Measurements from ENCODE around the gene DGKI.

DGKI gene

GRCh38 chr7:137818036-137818435 is 28.7 kb downstream of the DGKI start:
- H3K27me3 ChIP-seq (ENCODE audit: insufficient read depth, low read depth) = no peaks in the 10 kb centered on the region
- no peaks in the 10 kb centered on the region for H3K79me2 ChIP-seq (ENCODE audit: insufficient read depth, low read depth)
- H3K4me3 ChIP-seq (IDR thresholded peaks at IDR 0.05; ENCODE audit: insufficient read depth, low read depth, low read length) = no peak overlapping the region
- H4K20me1 ChIP-seq (ENCODE audit: insufficient read depth) = no peaks in the 10 kb centered on the region
- no peaks in the 10 kb centered on the region for H3K36me3 ChIP-seq (ENCODE audit: insufficient read depth)
- H3K4me2 ChIP-seq = no peak overlapping the region
- no peak overlapping the region for H3K9ac ChIP-seq
- TF ChIP-seq CTCF (conservative IDR thresholded peaks at IDR 0.05; ENCODE audit: low read depth, low read length) = no peak
- no peak overlapping the region for H2AFZ ChIP-seq (ENCODE audit: low read depth)
- H3K4me1 ChIP-seq (ENCODE audit: low read depth, poor library complexity, severe bottlenecking) = no peaks in the 10 kb centered on the region
- no peak overlapping the region for H3K27ac ChIP-seq

GRCh38 chr7:137816696-137817320 is 30.0 kb downstream of the DGKI start:
- H4K20me1 ChIP-seq (ENCODE audit: insufficient read depth) = no peaks in the 10 kb centered on the region
- no peak overlapping the region for H3K4me3 ChIP-seq (IDR thresholded peaks at IDR 0.05; ENCODE audit: insufficient read depth, low read depth, low read length)
- H3K9ac ChIP-seq = no peak overlapping the region
- H3K27me3 ChIP-seq (ENCODE audit: insufficient read depth, low read depth) = no peaks in the 10 kb centered on the region
- H3K79me2 ChIP-seq (ENCODE audit: insufficient read depth, low read depth) = no peaks in the 10 kb centered on the region
- TF ChIP-seq CTCF (conservative IDR thresholded peaks at IDR 0.05; ENCODE audit: low read depth, low read length) = 0 out of 2 replicates have a peak, but pooled peaks have one; percentile 16
- no peak overlapping the region for H3K27ac ChIP-seq
- no peaks in the 10 kb centered on the region for H3K4me1 ChIP-seq (ENCODE audit: low read depth, poor library complexity, severe bottlenecking)
- H2AFZ ChIP-seq (ENCODE audit: low read depth) = no peak overlapping the region
- no peak overlapping the region for H3K4me2 ChIP-seq
- H3K36me3 ChIP-seq (ENCODE audit: insufficient read depth) = no peaks in the 10 kb centered on the region

DNA sequence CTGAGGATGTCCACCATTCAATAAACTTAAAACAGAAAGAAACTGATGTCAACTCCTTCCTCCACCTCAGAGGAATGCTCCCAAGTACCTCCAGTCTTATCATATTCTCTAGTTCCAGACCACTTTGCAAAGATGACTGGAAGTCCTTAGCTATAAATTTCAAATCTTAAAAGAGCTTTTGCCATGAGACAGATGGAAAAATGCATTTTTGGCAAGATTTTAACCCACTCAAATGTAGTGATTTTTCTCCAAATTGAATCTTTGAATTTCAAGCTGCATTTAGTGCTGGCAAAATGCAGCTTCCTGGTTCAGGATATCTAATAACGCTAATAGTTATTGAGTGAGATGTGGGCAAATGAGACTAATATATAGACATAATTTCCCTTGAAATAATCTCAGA is 33.2 kb downstream of the DGKI start:
- Histone ChIP-seq H3K4me1 (ENCODE audit: low read depth, poor library complexity, severe bottlenecking) (no peaks in the 10 kb centered on the region), H3K9ac (no peak overlapping the region), H3K27me3 (ENCODE audit: insufficient read depth, low read depth) (no peaks in the 10 kb centered on the region), H3K4me3 (IDR thresholded peaks at IDR 0.05; ENCODE audit: insufficient read depth, low read depth, low read length) (no peak overlapping the region), H4K20me1 (ENCODE audit: insufficient read depth) (no peaks in the 10 kb centered on the region), H2AFZ (ENCODE audit: low read depth) (no peak overlapping the region), H3K27ac (no peak overlapping the region), H3K36me3 (ENCODE audit: insufficient read depth) (no peaks in the 10 kb centered on the region), H3K4me2 (no peak overlapping the region), H3K79me2 (ENCODE audit: insufficient read depth, low read depth) (no peaks in the 10 kb centered on the region)
- no peak for TF ChIP-seq CTCF (conservative IDR thresholded peaks at IDR 0.05; ENCODE audit: low read depth, low read length)

DNA sequence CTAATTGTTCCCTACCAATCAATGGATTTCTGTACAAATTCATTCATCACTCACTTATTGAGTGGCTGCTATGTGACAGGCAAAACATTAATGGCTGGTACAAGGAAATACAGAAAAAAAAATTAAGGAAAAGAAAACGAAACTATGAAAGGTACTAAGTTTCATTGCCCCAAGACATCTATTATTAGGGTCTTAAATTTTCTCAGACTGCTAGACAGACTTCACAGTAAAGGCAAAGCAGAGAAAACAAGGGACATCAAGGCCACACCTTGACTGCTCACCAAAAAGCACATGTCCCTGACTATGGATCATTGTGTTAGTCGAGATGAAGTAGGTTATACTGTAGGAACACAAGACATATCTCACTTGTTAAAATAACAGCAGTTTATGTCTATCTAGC is 36.5 kb downstream of the DGKI start:
- H2AFZ ChIP-seq (ENCODE audit: low read depth) = no peak overlapping the region

More for the DNA sequence above, 36.5 kb downstream of the DGKI start:
- Histone ChIP-seq H3K4me1 (ENCODE audit: low read depth, poor library complexity, severe bottlenecking) (no peaks in the 10 kb centered on the region), H3K27ac (no peak overlapping the region), H3K79me2 (ENCODE audit: insufficient read depth, low read depth) (no peaks in the 10 kb centered on the region), H3K36me3 (ENCODE audit: insufficient read depth) (no peaks in the 10 kb centered on the region), H3K27me3 (ENCODE audit: insufficient read depth, low read depth) (no peaks in the 10 kb centered on the region), H4K20me1 (ENCODE audit: insufficient read depth) (no peaks in the 10 kb centered on the region), H3K4me2 (no peak overlapping the region), H3K9ac (no peak overlapping the region), H3K4me3 (IDR thresholded peaks at IDR 0.05; ENCODE audit: insufficient read depth, low read depth, low read length) (no peak overlapping the region)
- no peak for TF ChIP-seq CTCF (conservative IDR thresholded peaks at IDR 0.05; ENCODE audit: low read depth, low read length)

Data from KMS-11 (cell line).